ENCODE results near the gene ITGB3. TPM values are rescaled to one million over a fixed set of nuclear protein-coding genes. Genes with fewer than 3 reads are reported as not detected.

The ITGB3 gene
- total and polyA plus RNA-seq, 9 of the 15 experiments (the other 6 are each of a cell fraction or from before 2014, with no cell fraction given) = 0.08 to 2.6 (median 0.62) TPM; not detected in 1

DNA sequence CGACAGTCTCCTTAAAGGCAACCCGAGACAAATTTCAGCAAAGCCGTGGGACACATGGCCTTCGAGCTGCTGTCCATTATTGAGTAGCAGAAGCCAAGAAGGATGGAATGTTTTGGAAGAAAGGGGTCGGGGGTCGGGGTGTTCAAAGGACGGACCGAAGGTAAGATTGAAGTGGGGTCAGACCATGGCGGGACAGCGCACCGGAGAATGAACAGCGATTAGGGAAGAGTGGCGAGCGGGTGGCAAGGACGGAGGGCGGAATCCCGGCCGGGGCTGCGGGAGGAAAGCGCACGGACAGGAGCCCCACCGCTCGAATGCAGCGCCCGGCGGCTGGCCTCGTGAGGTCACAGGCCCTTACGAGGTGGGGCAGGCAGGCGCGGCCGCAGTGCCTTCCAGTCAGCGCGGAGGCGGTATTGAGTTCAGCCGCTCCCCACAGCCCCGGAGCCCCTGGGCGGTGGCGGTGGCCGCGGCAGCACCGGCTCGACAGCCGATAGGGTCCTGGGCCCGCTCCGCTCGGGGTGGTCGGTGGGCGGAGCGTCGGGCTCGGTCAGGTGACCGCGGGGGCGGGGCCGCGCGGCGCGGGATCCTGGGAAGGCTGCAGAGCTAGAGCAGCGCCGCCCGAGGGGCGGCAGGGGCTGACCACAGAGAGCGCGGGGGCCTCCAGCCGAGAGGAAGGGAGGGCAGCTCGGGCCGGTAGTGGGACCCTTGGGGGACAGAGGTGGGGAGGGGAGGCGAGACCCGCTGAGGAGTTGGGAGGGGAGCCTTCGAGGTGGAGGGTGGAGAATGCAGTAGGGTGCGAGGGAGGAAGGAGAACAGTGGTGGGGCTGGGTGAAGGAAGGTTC, 70.0 kb downstream of the ITGB3 start, which contains the start of gene EFCAB13 (continued):
- TF ChIP-seq, protein P1, sequence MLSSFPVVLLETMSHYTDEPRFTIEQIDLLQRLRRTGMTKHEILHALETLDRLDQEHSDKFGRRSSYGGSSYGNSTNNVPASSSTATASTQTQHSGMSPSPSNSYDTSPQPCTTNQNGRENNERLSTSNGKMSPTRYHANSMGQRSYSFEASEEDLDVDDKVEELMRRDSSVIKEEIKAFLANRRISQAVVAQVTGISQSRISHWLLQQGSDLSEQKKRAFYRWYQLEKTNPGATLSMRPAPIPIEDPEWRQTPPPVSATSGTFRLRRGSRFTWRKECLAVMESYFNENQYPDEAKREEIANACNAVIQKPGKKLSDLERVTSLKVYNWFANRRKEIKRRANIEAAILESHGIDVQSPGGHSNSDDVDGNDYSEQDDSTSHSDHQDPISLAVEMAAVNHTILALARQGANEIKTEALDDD (IDR thresholded peaks at IDR 0.05) = no peak
- TF ChIP-seq, protein P2, sequence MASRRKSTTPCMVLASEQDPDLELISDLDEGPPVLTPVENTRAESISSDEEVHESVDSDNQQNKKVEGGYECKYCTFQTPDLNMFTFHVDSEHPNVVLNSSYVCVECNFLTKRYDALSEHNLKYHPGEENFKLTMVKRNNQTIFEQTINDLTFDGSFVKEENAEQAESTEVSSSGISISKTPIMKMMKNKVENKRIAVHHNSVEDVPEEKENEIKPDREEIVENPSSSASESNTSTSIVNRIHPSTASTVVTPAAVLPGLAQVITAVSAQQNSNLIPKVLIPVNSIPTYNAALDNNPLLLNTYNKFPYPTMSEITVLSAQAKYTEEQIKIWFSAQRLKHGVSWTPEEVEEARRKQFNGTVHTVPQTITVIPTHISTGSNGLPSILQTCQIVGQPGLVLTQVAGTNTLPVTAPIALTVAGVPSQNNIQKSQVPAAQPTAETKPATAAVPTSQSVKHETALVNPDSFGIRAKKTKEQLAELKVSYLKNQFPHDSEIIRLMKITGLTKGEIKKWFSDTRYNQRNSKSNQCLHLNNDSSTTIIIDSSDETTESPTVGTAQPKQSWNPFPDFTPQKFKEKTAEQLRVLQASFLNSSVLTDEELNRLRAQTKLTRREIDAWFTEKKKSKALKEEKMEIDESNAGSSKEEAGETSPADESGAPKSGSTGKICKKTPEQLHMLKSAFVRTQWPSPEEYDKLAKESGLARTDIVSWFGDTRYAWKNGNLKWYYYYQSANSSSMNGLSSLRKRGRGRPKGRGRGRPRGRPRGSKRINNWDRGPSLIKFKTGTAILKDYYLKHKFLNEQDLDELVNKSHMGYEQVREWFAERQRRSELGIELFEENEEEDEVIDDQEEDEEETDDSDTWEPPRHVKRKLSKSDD (conservative IDR thresholded peaks at IDR 0.05; ENCODE audit: low read length) = 0 out of 2 replicates have a peak, but pooled peaks have one; percentile 33
- no peak for TF ChIP-seq HDAC6 (IDR thresholded peaks at IDR 0.05; ENCODE audit: low read depth, low read length)
- TF ChIP-seq CHD2 (IDR thresholded peaks at IDR 0.05; ENCODE audit: low read depth, low read length) = no peak; the same call in 1 of the 2 replicates
- TF ChIP-seq CBX3 (IDR thresholded peaks at IDR 0.05; ENCODE audit: borderline replicate concordance in 1 of 2, low read length in 2 of 2) = peak in 1 of 2 experiments; percentile 84; a peak in 2 of 3 replicates
- no peak for TF ChIP-seq PYGO2 (tag; IDR thresholded peaks at IDR 0.05)
- no peak for TF ChIP-seq ELF1 (tag; IDR thresholded peaks at IDR 0.05)
- TF ChIP-seq, protein P3, sequence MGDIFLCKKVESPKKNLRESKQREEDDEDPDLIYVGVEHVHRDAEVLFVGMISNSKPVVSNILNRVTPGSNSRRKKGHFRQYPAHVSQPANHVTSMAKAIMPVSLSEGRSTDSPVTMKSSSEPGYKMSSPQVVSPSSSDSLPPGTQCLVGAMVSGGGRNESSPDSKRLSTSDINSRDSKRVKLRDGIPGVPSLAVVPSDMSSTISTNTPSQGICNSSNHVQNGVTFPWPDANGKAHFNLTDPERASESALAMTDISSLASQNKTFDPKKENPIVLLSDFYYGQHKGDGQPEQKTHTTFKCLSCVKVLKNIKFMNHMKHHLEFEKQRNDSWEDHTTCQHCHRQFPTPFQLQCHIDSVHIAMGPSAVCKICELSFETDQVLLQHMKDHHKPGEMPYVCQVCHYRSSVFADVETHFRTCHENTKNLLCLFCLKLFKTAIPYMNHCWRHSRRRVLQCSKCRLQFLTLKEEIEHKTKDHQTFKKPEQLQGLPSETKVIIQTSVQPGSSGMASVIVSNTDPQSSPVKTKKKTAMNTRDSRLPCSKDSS (IDR thresholded peaks at IDR 0.05; ENCODE audit: low read depth, partially characterized antibody) = no peak
- no peak for TF ChIP-seq LCOR (CRISPR knock-in tag; IDR thresholded peaks at IDR 0.05)
- TF ChIP-seq ZBTB43 (CRISPR knock-in tag; IDR thresholded peaks at IDR 0.05) = no peak
- peak; percentile 77 for TF ChIP-seq SMAD4 (CRISPR knock-in tag; conservative IDR thresholded peaks at IDR 0.05)
- TF ChIP-seq, protein P4, sequence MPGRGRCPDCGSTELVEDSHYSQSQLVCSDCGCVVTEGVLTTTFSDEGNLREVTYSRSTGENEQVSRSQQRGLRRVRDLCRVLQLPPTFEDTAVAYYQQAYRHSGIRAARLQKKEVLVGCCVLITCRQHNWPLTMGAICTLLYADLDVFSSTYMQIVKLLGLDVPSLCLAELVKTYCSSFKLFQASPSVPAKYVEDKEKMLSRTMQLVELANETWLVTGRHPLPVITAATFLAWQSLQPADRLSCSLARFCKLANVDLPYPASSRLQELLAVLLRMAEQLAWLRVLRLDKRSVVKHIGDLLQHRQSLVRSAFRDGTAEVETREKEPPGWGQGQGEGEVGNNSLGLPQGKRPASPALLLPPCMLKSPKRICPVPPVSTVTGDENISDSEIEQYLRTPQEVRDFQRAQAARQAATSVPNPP (IDR thresholded peaks at IDR 0.05; ENCODE audit: borderline replicate concordance, insufficient read depth, insufficient read length) = no peak
- TF ChIP-seq BMI1 (IDR thresholded peaks at IDR 0.05; ENCODE audit: low read length) = no peak
- no peak for TF ChIP-seq HMG20B (CRISPR knock-in tag; IDR thresholded peaks at IDR 0.05)
- no peak for TF ChIP-seq TBL1XR1 (IDR thresholded peaks at IDR 0.05; ENCODE audit: low read length in 2 of 2)
- TF ChIP-seq, protein P5, sequence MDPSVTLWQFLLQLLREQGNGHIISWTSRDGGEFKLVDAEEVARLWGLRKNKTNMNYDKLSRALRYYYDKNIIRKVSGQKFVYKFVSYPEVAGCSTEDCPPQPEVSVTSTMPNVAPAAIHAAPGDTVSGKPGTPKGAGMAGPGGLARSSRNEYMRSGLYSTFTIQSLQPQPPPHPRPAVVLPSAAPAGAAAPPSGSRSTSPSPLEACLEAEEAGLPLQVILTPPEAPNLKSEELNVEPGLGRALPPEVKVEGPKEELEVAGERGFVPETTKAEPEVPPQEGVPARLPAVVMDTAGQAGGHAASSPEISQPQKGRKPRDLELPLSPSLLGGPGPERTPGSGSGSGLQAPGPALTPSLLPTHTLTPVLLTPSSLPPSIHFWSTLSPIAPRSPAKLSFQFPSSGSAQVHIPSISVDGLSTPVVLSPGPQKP (CRISPR knock-in tag; IDR thresholded peaks at IDR 0.05) = 0 out of 2 replicates have a peak, but pooled peaks have one; percentile 68
- TF ChIP-seq HNRNPUL1 (IDR thresholded peaks at IDR 0.05; ENCODE audit: low read length) = no peak
- TF ChIP-seq ZNF668 (CRISPR knock-in tag; IDR thresholded peaks at IDR 0.05) = no peak
- no peak for TF ChIP-seq PHB (CRISPR knock-in tag; IDR thresholded peaks at IDR 0.05)
